Measurements from ENCODE around the gene GULP1.
A peak's percentile ranks its signal among the peaks of the same experiment; 100 is the strongest.
"Not testable (repeated sequence)": the region's sequence is repeated elsewhere in the genome, so short reads cannot be mapped to it uniquely, and the experiment has no call there.

GULP1 gene

DNA sequence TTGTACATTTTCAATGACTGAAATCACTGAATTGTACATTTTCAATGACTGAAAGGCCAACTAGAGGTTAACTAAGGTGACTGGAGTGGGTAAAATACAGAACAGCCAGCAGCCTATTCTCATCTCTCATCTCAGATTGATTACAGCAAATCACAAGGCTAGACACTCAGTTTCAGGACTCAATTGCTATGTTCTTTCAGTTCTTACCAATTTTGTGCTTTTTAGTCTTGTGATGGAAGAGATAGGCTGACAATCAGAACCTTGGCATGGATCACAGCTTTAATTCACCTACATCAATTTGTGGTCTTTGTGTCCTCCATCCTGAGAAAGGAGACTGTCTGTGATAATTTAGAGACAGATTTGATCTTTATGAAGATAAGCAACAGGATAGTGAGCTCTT, 124.7 kb downstream of the GULP1 start:
- DNase-seq (ENCODE audit: low spot score), result no peak

DNA sequence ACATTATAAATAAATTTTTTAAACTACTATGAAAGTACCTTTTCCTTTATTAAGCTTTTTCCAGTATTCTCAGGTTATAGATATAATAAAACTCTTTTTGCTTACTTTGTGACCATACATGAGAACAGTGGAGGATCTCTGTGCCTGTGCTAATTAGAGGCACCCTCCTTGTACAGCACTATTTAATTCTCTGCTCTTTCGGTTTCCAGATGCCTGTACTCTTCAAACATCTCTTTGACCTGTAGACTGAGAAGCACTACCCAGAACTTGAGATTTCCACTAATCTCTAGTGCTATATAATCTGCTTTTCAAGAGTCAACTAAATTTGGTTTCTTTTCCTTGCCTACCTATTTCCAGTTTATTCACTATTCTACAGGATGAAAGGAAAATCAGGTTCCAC, 131.1 kb downstream of the GULP1 start:
- DNase-seq (ENCODE audit: low spot score), result no peak

DNA sequence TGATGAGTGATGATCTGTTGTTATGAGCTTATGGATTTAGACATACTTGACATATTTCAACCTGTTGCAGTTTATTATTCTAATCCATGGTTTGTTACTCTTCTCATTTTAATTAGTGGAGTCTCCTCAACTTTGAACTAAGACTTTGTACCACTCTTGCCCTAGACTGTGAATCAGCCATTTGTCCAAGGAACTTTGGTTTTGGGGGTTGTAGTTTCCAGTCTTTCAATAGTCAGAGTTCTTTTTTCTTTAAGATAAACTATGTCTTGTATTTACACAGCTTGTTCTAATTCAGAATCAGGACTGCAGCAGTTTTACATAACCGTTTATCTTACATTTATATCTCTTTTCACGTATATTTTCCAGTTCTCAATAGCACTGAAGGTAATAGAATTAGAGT, 133.6 kb downstream of the GULP1 start:
- DNase-seq (ENCODE audit: low spot score), result no peak

DNA sequence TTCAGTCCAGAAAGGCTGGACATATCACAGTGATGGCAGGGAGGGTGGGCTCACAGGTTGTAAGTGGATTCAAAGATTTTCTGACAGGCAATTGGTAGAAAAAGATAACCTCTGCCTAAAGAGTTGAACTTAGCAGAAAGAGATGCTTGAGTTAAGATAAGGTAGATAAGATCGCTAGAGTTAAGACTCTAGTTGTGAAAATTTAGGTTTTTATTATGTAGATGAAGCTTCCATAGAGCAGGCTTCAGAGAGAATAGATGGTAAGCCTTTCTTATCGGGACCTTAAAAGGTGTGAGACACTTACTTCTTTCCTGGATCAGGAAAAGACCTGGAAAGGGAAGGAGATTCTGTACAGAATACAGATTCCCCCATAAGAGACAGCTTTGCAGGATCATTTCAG, 134.4 kb downstream of the GULP1 start:
- no peak for DNase-seq (ENCODE audit: low spot score)

DNA sequence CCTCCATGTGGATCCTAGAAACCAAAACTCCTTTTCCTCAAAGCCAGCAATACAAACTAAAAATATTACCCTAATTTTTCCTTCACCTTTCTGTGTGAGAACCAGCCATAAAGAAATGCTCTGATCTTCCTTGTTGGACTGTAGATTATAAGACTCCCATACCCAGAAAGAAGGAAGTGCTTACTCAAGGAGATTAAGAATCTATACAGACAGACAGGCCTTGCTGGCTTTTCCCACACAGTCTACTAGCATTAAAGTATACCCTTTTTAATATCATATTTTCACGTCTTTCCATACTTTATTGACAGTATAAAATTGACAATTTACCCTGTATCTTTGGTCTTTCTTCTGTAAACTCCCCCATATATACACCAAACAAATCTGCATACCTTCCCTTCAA, 139.0 kb downstream of the GULP1 start:
- no peak for DNase-seq (ENCODE audit: low spot score)

DNA sequence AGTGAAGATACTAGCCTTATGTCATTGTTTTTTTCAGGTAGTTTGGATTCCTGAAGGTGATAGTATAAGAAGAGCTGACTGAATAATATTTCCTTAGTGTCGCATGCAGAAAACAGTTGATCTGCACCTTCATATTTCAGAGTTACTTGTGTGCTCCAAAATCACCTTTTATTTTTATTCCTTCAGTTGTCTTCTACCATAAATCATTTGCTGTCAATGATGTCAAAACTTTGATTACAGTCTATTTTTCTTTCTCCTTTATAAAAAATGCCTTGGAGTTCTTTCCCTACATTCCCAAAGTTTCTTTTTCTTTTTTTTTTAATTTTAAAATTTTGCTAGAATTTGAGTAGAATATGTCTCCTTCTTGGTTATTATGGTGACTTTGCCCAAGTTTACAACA, 142.3 kb downstream of the GULP1 start:
- DNase-seq (ENCODE audit: low spot score), result no peak

DNA sequence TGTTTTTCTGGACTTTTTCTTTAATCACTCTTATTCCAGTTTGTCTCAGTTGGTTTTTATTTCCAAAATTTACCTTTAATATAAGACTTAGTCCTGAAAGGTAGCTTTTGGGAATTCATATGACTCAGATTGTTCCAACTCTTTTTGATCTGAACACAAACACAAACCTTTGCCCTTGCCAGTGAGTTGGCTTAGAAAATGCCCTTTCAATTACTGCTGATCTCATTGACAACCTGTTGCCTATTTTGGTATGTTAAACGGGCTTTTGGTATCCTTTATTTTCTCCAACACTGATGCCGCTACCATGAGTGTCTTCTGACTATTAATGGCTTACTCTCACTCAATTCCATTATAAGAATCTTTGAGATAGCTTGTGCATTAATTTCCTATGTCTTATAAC, 143.4 kb downstream of the GULP1 start:
- no peak for DNase-seq (ENCODE audit: low spot score)

DNA sequence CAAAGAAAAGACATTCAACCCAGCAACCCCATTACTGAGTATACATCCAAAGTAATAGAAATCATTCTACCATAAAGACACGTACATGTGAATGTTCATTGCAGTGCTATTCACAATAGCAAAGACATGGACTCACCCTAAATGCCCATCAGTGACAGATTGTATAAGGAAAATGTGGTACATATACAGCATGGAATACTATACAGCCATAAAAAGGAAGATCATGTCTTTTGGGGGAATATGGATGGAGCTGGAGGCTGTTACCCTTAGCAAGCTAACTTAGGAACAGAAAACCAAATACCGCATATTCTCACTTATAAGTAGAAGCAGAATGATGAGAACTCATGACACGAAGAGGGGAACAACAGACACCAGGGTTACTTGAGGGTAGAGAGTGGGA, 145.9 kb downstream of the GULP1 start:
- no peak for DNase-seq (ENCODE audit: low spot score)

DNA sequence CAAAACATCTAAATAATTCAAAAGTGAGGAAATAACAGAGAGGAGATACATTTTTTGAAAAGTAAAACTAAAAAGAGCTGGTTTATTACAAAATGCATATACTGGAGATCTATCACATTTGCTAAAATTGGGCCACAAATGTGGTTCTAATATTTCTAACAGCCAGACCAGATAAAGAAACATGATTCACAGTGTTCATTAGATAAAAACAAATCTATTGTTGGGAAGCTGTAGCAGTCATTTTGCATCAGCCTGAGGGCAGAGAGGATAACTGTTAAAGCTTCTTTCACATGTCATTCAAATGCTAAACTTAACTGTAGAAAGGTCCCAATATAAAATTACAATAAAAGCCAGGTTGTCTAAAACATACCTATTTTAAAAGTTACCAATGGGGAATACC, 148.3 kb downstream of the GULP1 start:
- DNase-seq (ENCODE audit: low spot score), result peak; percentile 51

DNA sequence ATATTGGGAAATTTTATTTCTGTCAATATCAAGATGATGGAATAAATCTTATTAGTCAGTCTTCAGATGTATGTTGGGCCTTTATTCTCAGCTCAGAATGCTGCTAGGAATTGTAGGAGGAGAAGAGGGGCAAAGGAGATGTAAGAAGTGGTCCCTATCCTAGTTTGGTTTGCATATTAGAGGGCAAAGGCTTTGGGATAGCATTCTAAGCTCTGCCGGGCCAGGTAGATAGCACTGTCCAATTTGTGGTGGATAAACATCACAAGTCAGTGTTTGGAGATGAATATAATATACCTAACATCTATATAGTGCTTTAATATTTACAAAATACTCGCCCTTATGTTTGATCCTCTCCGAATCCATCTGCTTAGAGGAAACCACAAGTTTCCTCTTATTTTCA, 149.2 kb downstream of the GULP1 start:
- no peak for DNase-seq (ENCODE audit: low spot score)

DNA sequence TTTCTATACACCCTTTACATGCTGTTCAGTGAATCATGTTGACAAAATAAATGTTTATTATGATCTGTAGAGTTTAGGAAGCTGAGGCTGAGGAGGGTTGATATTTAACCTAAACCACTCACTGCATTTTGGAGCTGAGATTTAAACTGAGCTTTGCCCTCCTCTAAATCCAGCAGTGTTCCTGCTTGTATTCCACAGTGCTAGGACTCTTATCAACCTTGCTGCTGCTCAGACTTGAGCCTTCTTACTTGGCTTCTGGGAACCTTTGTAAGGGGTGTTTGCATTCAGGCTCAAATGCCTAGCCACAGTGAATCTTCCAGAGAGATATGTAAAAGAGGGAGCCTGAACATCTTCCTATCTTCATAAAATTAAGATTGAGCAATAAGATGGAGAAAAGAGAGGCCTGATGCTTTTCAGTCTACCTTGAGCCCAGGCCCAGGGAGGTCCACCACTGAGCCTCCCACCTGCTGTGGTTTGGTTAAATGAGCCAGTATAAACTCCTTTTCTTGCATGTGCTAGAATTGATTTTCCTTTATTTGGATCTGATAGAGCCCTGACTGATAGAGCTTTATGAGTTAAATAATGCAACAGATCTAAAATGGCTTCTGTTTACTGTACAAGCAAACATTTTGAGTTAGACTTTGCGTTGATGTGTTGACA, 149.7 kb downstream of the GULP1 start:
- DNase-seq (ENCODE audit: low spot score), result no peak

DNA sequence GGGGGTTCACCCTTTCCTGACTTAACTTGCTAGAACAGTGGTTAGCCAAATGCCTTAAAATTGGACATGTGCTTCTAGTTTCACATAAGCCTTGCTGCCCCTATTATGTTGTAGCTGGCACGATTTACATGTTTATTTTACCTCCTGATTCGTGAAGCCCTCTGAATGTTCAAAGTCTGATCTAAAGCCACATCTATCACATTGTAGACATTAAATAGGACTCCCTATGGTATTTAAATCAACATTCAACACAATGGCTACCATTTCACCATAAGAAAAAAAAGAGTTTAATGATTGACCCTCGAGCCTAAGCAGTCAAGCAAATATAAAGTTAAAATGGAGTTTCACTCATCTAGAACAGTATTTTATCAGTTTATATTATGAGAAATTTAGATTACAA, 151.5 kb downstream of the GULP1 start:
- DNase-seq (ENCODE audit: low spot score), result no peak

DNA sequence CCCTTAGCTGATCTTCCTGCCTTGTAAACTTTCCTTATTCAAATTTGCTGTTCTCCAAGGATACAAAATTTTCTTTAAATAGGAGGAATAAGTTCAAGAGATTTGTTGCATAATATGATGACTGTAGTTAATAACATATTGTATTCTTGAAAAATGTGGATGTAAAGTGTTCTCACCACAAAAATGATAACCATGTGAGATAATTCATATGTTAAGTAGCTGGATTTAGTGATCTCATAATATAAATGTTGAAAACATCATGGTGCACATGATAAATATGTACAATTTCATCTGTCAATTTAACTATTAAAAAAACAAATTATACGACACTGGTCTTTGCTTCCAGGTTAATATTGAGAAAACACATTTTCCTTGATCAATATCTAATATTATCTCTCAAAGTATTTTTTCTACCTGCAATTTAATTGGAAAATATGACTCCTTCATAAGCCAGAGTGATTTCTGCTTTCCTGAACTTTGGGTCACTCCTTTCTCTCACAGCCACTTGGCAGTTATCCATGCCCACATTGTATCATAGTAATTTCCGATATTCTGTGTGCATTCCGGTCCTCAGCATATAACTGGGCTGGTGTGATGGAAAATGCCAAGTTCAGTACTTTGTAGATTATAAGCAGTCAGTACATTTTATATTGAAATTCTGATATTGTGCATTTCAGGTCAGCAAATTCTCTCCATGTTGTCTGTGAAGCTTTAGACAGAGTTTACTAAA, 152.6 kb downstream of the GULP1 start:
- no peak for DNase-seq (ENCODE audit: low spot score)

DNA sequence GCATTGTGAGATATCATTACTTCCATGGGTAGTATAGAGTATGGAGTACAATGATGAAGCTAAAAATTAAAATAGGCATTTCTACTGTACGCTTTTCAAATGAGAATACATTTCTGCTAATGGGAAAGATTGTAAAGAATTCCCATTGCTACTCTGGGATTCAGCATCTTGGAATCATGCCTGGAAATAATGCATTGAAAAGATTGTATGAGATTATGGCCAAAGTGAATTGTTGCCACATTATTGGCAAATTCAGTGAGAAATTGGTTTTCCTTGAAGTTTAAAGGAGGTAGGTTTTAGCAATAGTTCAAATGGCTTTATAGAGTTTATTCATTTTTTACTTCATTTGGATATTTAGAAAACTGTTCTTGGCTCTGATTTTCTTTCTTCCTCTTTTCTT, 157.9 kb downstream of the GULP1 start:
- no peak for DNase-seq (ENCODE audit: low spot score)

DNA sequence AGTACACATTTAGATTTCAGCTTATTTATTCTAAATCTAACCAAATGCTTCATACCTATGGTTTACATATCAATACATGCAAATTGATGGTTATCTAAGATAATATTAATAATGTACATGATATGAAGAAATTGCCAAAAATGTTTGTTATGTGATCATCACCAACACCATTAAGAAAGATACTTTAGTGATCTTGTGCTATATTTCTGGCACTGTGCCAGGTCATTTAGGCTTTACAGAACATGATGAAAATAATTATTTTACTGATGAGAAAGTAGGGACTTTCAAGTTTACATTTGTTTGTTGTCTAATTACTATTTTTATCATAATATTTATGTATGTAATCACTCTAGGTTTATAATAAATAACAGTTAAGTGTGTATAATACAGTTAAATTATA, 158.3 kb downstream of the GULP1 start:
- no peak for DNase-seq (ENCODE audit: low spot score)

DNA sequence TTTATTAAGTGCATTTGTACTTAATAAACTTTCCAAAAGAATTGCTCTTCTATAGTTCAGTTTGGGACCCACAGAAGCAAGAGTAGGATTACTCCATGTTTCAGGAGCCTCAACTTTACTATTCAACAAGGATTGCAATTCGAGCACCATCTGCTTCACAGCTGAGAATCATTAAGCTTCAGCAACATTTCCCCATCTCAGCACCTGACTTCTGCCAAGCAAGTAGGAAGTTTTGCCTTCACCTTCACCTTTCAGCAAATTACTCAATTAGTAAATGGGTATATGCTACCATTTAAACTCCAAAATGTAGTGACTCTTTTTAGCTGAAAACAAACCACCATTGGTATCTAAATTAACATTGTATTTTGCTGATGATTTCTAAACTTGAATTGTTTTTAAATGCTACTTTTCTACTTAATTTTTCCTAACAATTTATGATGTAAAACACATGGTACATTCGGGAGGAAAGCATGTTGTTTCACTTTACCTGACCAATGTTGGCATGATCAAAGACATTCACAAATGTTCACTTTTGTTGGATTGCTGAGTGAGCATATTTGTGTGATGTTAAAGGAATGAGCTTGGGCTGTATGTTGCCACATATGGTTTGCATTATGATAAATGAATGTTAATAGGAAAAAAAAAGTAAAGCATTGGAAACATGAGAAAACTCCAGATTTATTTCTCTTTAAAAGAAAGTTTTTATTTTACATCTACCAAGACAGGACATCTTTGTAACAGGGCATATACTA, 159.2 kb downstream of the GULP1 start:
- no peak for DNase-seq (ENCODE audit: low spot score)

DNA sequence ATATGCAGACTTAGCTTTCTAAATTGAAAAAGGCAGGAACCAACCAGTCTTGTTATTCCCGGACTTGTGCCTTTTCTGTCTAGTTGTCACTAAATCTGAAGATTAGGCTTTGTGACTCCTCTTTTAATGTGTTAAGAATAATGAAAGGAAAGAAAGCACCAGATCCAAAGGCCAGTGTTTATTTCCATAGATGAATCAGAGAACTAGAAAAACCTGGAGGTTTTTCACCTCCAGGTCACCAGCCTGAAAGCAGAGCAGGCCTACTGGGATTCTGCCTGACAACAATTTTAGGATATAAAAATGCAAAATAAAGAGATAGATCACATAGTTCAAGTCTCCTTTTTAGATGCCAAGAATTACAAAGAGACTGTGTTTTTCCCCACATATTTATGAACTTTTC, 160.4 kb downstream of the GULP1 start:
- DNase-seq (ENCODE audit: low spot score), result no peak

DNA sequence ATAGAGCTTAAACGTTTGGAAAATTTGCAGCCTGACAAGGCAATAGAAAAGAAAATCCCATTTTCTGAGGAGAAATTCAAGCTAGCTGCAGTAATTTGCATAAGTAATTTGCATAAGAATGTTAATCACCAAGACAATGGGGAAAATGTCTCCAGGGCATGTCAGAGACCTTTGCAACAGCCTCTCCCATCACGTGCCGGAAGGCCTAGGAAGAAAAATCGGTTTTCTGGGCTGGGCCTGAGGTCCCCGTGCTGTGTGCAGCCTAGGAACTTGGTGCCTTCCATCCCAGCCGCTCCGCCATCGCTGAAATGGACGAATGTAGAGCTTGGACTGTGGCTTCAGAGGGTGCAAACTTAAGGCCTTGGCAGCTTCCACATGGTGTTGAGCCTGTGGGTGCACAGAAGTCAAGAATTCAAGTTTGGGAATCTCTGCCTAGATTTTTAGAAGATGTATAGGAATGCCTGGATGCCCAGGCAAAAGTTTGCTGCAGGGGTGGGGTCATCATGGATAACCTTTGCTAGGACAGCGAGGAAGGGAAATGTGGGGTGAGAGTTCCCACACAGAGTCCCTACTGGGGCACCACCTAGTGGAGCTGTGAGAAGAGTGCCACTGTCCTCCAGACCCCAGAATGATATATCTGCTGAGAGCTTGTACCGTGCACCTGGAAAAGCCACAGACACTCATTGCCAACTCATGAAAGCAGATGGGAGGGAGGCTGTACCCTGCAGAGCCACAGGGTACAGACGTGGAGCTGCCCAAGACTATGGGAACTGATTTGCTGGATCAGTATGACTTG, 164.6 kb downstream of the GULP1 start:
- DNase-seq (ENCODE audit: low spot score), result no peak

DNA sequence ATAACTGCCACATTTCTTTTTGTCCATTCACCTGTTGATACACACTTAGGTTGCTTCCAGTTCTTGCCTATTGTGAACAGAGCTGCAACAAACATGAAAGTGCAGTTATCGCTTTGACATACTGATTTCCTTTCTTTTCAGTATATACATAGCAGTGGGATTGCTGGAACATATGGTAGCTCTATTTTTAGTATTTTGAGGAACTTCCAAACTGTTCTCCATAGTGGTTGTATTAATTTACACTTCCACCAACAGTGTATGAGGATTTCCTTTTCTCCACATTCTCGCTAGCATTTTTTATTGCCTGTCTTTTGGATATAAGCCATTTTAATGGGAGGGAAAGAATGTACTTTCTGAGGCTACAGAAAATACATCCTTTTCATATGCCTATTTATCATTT, 167.4 kb downstream of the GULP1 start:
- DNase-seq (ENCODE audit: low spot score), result no peak

DNA sequence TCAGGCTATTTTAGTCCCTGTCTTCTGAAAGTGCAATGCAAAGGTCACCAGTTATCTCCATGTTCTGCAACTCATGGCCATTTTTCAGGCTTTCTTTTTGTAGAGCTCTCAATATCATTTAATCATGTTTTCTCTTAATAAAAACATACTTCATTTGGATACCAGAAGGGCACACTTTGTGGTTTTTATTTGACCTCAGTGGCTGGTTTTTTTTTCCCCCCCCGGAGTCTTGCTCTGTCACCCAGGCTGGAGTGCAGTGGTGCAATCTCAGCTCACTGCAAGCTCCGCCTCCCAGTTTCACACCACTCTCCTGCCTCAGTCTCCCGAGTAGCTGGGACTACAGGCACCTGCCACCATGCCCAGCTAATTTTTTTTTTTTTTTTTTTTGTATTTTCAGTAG, 174.4 kb downstream of the GULP1 start:
- not testable (repeated sequence) for DNase-seq (ENCODE audit: low spot score)

DNA sequence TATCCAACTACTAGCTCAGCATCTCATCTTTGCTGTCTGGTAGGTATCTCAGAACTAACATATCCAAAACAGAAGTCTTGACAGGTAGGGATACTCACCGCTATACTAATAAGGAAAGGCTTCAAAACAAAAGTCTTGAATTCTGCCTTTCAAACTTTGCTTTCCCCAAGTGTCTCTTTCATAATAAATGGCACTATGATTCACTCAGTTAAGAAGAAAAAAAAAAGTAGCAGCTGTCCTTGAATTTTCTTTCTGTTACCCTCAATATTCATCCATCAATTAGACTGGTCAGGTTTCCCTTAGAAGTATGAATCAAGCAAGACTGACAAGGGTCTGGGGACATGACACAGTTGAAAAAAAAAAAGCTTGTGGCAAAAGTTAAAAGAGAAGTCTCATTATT, 175.1 kb downstream of the GULP1 start:
- DNase-seq (ENCODE audit: low spot score), result no peak

DNA sequence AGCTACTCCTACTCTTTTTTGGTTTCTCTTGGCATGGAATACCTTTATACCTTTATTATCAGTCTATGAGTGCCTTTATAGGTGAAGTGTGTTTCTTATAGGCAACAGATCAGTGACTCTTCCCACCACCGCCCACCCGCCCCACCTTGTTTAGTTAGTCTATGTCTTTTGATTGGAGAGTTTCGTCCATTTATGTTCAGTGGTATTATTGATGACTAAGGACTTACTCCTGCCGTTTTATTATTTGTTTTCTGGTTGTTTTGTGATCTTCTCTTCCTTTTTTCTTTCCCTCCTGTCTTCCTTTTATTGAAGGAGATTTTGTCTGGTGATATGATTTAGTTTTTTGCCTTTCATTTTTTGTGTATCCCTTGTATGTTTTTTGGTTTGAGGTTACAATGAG, 179.5 kb downstream of the GULP1 start:
- no peak for DNase-seq (ENCODE audit: low spot score)

DNA sequence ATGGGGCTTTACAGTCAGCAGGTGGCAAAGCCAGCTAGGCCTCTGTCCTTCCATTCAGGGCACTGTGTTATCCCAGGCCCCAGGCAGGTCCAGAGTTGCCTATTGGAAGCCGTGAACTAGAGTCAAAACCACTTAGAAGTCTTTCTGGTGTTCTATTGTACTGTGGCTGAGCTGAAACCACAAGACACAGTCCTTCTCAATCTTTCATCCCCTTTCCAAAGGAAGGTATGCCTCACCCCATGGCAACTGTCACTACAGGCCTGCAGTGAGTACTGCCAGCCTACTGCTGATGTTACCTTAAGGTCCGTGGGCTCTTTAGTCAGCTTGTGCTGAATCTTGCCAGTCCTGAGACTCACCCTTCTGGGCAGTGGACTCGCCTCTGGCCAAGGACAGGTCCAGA, 181.6 kb downstream of the GULP1 start:
- DNase-seq (ENCODE audit: low spot score), result no peak
